GM23248 (cell line): ENCODE data around the gene TRHDE.

ENCODE experiments used
- EZH2 ChIP-seq: fragments of 200-600 bp; sonication (generic); IDR thresholded peaks from 2 replicates; pipeline ENCODE4 v1.6.1; 2018; ENCODE audit warnings: antibody characterized with exemption, mild to moderate bottlenecking; ENCODE audit not compliant: insufficient read depth, poor library complexity, severe bottlenecking
- EZH2phosphoT487 ChIP-seq: fragments of 200-600 bp; sonication (generic); IDR thresholded peaks from 2 replicates; pipeline ENCODE4 v1.6.1; 2018; ENCODE audit warnings: antibody characterized with exemption, moderate library complexity, mild to moderate bottlenecking, low read depth; ENCODE audit not compliant: insufficient read depth

DNA sequence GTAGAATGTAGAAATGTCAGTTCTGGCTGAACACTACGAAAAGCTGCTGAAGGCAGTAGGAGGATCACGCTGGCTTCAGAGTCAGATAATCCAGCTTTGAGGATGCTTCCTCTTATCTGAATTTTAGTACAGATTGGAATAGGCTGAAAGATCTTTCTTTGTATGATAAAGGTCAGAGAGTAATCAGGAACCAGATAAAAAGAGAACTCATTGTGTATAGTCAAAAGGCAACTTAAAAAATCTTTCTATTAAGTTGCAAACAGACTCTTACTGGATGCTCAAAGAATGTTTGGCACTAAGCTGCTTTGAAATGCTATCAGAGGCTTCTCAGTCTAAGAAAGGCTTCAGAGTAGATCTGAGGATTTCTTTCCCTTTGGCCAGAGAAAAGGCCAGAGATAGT, 21.8 kb upstream of the TRHDE start:
- TF ChIP-seq EZH2 (no peak), EZH2phosphoT487 (no peak)
